Lower leg skin (tissue), 3 donors: Measurements from ENCODE around the gene RAPGEF4.

Experiments
- CTCF ChIP-seq, 3 donors: fragments of 450-650 bp; IDR thresholded peaks; one replicate each; pipeline ENCODE4 v1.5.1; 2016; ENCODE audit warnings: antibody characterized with exemption in 3 of 3, mild to moderate bottlenecking in 3 of 3, moderate library complexity in 2 of 3
- POLR2A ChIP-seq, 2 donors: fragments of 450-650 bp; IDR thresholded peaks; one replicate each; pipeline ENCODE4 v1.6.1; 2016 to 2017; ENCODE audit warnings: antibody characterized with exemption in 2 of 2, mild to moderate bottlenecking in 1 of 2, moderate library complexity in 1 of 2

- TF ChIP-seq POLR2A (IDR thresholded peaks at IDR 0.05) (no peak), CTCF (IDR thresholded peaks at IDR 0.05) (no peak)
Measured at GRCh38 chr2:172817411-172817810, 81.8 kb downstream of the RAPGEF4 start.
